Dedifferentiated amniotic fluid mesenchymal stem cell (primary cell): ENCODE data around the gene GLCCI1.
"Not testable (repeated sequence)": the region's sequence is repeated elsewhere in the genome, so short reads cannot be mapped to it uniquely, and the experiment has no call there.

Experiments used
- DNase-seq: peaks from one replicate; pipeline ENCODE4 v3.0.0-alpha.2; 2016; ENCODE audit errors: extremely low spot score

Gene GLCCI1

DNA sequence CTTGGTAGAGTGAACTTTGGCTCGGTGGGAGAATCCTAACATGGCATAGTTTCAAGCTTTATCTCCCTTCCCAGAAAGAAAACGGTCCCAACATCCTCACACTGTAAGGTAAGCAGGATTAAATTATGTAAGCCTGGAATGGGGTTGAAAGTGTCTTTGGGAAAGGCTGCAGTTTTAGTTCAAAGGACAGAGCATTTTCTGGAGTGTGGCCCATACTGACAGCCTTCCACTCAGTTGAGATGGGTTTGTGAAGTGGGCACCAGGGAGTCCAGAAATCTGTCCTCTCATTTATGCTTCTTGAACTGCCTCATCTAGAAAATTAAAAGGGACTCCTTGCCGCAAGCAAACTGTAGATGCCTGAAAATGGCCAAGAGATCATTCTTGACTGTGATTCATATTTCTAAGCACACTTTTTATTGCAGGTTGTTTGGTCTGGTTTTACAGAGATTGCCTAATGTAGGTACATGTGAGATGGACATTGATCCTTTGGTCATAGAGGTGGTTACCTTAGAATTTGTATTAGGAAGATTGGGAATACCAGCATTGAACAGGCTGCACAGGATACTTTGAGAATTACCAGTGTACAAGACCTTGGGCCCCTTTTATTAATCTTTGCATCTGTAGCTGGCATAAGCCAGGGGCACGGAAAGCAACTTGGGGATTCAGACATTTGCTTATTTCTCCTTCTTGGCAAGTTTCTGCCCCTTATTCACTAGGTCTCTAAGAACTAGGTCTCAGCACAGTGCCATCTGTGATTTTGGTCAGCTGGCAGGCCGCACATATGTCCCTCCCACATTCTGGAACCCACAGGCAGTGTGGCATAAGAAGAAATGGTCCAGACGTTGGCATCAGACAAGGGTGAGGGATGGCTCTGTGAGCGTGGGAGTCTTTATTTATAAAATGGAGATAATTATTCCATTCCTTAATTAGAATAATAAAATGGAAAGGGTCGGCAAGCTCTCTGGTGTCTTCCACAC lies 125.9 kb downstream of the GLCCI1 start:
- no peak for DNase-seq

DNA sequence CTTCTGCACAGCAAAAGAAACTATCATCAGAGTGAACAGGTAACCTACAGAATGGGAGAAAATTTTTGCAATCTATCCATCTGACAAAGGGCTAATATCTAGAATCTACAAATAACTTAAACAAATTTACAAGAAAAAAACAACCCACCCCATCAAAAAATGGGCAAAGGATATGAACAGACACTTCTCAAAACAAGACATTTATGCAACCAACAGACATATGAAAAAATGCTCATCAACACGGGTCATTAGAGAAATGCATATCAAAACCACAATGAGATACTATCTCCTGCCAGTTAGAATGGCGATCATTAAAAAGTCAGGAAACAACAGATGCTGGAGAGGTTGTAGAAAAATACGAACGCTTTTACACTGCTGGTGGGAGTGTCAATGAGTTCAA lies 132.7 kb downstream of the GLCCI1 start:
- not testable (repeated sequence) for DNase-seq

DNA sequence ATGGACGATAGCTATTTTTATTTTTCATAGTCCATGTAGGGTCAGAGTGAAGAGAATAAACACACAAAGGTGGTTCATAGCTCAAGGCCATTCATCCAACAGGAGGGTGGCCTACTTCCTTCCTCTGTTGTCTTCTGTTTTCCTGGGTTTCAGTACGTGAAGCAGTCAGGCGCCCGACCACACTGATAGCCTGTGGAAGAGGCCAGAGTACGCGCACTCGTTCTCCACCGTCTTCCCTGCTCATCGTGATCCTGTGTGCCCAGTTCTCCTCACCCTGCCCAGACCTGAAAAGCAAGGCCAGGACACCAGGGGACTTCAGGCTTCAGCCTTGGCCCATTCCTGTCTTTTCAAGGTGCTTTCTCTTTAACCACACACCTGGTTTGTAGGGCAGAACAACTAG lies 134.7 kb downstream of the GLCCI1 start:
- DNase-seq: no peak

DNA sequence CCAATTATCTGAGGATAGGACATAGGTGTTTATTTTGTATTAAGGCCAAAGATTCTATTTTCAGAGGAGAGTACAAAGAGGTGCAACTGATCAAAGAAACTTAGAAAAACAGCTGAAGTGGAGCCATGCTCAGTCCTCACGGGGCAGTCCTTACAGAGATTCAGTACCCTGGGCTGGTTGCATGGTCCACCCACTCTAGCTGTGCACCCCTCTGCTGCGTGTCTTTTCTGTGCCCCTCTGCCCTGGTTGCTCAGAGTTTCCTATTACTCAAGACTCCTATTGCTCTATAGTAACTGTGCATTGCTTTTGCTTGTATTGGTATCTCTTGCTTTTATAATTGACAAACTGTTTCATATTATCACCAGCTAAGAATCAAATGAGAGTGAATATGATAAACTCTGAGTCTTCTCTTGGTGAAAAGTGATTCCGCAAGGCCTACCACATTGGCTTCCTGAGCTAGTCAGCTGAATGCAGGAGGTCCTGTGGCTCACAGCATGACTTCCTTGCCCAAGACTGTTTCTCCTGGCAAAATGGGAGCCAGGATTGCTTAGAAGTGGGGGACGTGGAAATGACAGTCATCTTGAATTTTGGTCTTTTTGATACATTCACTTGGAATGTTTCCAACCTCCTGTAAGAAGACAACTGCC lies 137.0 kb downstream of the GLCCI1 start:
- DNase-seq: no peak

DNA sequence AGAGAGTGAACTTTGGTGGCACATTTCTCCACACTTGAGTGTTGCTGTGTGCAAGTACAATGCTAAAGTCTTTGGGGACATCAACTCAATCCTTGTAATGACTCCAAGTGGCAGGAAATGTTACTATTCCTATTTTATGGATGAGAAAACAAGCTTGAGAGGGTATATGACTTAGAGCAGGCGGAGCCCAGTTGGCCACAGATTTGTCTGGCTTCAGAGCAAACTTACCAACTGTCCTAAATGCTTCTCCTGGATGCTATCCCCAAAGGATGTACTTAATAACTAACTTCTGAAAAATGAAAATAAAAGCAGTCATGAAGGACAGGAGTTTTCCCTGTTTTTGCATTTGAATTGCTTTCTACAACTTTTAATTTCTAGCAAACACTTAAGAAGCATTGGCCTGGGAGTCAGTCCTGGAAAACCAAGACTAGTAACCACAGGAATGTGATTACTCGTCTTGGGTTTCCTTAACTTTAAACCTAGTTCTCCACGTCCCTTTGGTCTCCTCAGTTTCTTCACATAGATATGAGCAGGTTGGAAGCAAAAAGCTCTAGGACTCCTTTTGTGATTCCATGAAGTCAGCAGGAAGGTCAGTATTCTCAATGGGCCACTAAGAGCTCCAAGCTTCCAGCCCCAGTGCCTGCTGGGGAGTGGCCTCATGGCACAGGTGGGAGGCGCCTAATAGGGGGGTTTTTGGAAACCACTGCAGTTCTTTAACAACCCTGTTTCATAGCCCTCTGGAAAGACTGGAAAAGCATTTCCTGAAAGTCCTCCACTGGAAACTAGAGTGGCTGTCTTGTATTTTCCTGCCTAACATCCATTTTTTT lies 140.8 kb downstream of the GLCCI1 start:
- peak; percentile 30 for DNase-seq

DNA sequence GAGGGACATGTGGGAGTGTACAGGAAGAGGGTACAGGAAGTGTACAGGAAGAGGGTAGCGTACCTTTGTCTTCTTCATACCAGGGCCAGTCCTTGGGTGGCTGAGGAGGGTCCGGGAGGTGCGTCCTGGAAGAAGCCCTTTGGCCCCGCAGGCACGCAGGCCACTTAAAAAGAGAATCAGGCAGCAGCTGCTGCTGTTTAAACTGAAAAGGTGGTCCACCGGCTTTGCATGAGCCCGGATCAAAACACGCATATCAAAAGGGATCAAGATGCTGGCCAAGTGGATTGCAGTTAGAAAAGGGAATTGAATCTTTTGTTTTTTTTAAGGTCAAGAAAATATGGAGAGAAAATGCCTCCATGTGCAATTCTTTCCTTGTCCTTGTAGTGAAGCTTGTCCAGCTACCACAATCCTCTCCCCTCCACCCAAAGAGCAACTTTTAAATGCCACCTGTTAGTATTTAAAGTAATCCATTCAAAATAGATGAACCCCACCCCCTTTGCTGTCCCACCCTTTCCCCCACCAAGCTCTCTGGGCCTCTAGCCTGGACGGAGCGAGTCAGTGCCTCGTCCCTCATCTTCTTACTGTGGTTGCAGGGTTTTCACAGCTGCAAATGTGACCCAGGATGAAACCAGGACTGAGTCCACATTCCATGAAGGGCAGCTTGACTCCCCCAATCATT lies 142.8 kb downstream of the GLCCI1 start:
- no peak for DNase-seq

DNA sequence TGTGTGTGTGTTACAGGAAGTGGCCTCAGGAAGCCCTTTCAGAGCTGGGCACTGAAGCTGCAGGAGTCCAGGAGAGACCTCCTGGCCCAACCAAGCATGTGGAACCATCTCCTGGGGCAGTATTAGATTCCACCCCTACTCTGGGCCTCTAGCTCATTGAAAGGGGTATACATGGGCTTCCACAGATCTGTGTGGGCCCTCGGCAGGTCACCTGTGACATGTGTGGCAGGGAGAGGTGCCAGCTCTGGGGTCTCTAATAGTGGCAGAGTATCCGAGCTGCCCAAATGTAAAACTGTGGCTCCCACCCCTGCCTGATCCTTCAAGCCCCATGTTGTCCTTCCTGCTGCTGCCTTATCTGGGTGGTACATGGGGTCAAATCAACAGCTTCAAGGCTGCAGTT lies 144.1 kb downstream of the GLCCI1 start:
- DNase-seq: no peak

DNA sequence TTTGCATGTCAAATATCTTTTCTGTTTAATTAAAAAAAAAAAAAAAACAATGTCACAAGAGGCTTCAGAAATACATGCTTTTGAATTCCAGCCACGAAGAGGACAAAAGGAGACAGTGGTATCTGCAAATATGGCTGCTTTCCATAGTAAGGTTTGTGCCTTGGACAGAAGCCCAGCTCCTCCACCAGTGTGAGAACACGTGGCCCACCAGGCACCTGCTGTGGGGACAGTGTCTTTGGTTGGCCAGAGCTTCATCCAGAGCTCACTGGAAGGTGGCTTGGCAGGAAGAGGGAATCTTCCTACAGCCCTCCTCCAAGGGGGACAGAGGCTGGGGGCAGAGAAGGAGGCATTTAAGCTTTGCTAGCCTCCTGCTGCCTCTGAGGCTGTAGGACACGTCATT lies 144.6 kb downstream of the GLCCI1 start:
- no peak for DNase-seq

DNA sequence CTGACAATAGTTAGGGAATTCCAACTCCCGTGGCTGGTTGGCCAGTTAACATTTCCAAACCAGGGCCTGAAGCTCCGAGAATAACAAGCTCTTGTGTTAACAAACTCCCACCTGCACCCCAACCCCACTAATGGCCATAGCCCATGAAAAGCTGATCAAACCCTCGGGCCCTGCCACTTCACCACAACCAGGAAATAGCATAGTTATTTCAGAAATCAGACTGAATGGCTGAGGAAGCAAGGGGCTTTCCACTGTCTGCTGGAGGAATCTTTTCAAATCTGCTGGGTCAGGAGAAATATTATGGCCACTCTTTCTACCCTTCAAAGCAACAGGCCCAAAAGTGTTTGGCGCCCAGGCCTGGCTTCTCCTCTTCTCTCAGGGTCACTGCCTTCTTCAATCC lies 145.6 kb downstream of the GLCCI1 start:
- DNase-seq: no peak

DNA sequence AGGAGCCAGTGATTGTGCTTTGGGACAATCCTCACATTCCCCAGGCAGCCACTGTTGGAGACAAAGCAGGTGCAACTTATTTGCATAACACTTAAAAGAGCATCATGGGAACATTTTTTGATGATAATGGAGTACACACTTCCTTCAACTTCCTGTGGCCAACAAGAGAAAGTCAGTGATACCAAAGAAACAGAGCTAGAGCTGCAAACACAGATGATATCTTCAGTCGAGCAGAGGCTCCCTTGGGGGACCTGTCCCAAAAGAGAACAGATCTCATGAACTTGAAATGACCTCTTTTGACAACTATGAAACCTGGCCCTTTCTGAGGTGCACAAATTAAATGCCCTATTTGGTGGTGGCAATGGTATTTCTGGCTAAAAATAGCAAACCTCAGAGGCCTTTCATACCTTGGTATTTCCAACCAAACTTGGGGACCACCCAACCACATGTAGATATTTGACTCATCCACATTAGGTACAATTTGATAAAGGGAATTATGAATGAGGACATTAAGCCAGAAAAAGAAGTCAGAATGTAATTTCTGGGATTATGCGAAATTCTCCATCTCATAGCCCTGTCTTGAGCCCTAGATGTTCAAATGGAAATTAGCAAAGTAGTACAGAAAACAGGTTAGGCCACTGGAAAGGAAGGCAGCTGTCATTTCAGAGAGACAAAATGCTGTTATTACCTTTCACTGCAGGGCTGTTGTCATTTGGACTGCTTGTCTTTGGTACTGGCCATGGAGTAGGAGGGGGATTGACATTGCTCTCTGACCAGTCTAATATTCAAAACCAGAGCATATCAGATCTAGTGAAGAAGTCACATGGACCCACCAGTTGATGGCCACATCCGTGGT lies 147.2 kb downstream of the GLCCI1 start:
- DNase-seq: no peak

DNA sequence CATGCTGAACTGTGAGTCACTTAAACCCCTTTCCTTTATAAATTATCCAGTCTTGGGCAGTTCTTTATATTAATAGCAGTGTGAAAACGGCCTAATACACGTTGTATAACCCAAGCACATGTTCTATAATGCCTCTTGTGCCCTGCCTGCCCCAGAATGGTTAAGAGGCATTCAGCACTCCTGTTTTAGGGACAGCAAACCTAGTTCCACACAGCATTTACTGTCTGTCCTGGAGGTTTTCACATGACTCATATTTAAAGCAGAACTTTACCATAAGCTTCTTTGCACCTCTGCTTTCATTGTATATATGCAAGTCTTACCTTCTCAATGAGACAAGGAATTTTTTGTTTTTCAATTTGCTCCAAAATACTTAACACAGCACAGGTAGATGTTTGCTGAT lies 148.6 kb downstream of the GLCCI1 start:
- DNase-seq: no peak

DNA sequence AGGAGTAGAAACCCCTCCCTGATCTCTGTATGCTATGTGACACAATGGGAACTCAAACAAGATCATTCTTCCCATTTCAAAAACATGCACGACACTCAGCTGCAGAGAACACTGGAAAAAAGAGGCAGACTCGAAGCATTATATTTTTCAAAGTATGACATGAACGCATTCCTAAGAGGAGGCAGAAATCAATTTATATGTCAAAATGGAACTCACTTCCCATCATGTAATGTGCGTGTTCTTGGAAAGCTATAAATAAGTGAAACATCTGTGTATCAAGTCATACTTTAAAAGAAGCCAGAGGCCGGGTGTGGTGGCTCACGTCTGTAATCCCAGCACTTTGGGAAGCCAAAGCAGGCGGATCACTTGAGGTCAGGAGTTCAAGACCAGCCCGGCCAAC lies 150.7 kb downstream of the GLCCI1 start:
- DNase-seq: no peak

DNA sequence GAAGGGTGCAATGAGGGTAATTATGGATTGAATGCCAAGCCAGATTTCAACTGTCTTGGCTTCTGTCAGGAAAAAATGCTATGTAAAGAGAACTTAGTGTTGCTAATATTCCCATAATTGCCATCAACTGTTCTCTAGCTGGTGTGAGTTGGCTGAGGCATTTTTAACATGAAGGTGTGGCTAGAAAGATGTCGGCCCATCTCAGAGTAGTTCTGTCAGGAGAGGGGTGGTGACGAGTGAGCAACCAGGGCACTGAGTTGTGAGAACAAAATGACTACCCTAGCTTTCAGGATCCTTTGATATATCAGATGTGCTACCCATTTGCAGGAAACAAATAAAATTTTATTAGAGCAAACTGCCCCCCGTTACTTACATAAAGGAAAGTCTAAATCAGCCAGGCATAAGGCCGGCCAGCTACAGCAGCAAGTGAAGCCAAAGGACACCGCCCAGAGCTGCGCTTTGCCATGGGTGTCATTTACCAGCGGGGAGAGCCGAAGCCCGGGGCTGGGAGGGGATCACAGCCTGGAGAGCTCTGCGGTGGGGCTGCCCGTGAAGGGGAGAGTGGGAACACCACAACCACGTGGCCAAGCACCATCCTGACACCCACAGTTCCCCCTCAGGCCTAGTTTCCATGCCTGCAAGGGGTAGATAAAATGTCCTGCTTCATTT lies 151.9 kb downstream of the GLCCI1 start:
- DNase-seq: no peak

DNA sequence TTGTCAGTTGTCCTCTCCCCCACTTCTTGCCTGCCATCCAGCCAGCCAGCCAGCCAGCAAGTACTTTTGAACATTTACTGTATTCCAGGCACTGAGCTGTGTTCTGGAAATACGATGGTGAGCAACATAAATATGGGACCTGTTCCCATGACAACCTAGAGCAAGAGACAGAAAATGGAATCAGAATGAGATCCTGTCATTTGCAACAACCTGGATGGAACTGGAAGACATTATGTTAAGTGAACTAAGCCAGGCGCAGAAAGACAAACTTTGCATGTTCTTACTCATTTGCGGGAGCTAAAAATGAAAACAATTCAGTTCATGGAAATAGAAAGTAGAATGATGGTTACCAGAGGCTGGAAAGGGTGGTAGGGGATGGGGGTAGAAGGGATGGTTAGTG lies 152.6 kb downstream of the GLCCI1 start:
- no peak for DNase-seq

DNA sequence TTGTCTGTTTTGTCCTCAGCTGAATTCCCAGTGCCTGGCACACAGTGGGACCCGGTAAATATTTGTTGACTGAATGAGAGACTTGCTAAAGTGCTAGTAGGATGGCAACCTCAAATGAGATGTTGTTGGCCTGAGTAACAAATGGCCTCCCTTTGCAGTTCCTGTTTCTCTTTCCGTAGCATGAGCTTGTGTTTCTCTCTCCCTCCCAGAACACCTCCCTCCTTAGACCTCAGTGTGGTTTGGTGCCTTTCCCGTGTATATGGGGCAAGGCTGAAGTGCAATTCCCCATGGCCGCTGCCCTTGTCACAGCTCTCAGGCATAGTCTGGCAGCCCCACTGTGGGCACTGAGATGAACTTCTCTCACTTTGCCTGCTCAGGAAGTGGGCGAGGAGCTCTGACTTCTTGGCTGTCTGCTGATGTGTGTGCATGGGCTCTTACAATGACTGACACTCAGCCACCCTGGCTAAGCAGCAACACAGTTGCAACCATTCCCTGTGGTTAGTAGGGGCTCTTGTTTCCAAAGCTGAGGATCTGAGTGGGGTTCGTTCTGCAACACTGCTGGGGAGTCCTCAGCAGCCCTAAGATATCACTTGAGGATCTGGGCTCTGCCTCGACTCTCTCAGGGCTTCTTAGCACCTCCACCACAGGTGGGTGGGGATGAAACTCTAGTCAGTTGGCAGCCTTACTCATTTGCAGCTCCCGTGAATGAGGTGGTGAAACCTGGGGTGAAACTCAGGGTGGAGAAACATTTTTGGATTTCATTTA lies 157.3 kb downstream of the GLCCI1 start:
- DNase-seq: no peak

DNA sequence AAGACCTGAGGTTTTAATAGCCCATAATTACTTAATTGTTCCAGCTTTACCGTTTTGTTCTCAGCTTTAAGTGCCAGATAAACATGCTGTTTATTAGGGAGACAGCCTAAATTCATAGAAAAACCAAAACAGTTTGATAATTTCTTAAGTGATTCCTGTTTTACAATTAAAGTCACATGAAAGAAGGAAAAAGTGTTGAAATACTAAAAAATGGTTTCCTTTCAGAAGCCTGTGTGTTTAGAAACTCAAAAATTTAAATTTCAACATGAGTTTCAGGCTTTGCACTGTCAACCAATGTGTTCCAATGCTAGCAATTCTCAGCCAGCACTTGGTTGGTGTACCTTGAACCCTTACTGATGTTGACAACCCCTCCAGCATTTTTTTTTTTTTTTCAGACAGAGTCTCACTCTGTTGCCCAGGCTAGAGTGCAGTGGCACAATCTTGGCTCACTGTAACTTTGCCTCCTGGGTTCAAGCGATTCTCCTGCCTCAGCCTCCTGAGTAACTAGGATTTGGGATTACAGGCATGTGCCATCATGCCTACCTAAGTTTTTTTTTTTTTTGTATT lies 158.1 kb downstream of the GLCCI1 start:
- DNase-seq: no peak

DNA sequence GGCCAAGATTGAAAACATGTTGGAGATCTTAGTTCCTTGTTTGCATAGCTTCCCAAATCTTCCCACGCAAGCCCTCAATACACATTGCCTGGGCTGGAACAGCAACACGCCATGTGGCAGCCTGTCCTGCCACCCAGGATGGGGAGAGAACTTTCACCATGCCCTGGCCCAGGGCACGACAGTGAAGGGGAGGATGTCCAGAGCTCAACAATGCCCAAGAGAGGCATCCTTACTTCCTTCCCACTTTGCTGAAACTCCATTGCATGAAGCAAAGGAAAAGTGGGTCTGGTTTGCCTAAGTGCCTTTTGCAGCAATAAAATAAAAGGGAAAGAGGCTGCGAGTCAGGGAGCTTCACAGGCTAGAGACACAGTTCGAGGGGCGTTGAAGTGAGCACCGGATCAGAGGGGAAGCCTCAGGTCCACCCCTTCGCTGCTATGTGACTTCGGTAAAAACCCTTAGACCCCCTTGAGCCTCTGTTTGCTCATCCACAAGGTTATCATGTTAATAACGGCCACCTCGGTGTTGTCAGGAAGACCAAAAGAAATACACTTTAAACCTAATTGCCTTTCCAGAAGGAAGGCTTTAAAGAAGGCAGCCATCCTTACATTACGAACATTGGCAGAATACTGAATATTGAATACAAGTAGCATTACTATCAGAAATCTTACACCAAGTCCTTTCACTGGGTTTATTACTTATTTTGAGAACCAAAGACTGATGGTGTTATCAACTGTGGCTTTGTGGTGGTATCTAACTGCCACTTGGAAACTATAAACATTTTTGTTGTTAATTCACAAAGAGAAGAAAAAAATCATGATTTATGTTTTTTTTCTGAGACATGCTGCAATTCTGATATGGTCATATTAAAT lies 160.1 kb downstream of the GLCCI1 start:
- no peak for DNase-seq

DNA sequence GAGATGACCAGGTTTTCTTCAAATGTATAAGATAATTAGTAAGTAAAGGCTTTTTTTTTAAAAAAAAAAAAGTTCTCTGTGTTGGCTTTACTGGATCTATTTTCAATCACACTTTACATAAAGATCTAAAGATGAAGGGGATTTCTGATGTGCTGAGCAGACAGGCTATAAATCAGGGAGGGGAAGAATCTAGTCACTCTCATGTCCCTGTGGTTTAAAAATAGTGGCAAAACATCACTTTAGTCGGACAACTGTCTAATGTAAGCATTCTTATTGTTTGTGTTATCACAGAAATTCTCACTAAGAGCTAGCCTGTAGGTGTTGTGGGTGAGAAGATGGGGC lies 160.7 kb downstream of the GLCCI1 start:
- no peak for DNase-seq
